HEK293 (cell line): Measurements from ENCODE around the gene KANK3.

ENCODE experiments used
- KLF8 ChIP-seq: fragments of 450-650 bp; formaldehyde crosslinking; IDR thresholded peaks from 2 replicates; pipeline ENCODE4 v1.5.1; 2016; ENCODE audit warnings: missing biosample characterization, missing genetic modification characterization
- KLF9 ChIP-seq: fragments of 450-650 bp; formaldehyde crosslinking; IDR thresholded peaks from 2 replicates; pipeline ENCODE4 v1.5.1; 2016; ENCODE audit warnings: missing biosample characterization, missing genetic modification characterization, low read depth
- OSR2 ChIP-seq: fragments of 450-650 bp; formaldehyde crosslinking; IDR thresholded peaks from 2 replicates; pipeline ENCODE4 v1.5.1; 2016; ENCODE audit warnings: missing biosample characterization, missing genetic modification characterization
- PATZ1 ChIP-seq: fragments of 450-650 bp; formaldehyde crosslinking; IDR thresholded peaks from 2 replicates; pipeline ENCODE4 v1.5.1; 2016; ENCODE audit warnings: missing biosample characterization, missing genetic modification characterization
- PRDM6 ChIP-seq: fragments of 450-650 bp; formaldehyde crosslinking; IDR thresholded peaks from 2 replicates; pipeline ENCODE4 v1.5.1; 2017; ENCODE audit warnings: missing biosample characterization, missing genetic modification characterization
- SP2 ChIP-seq: fragments of 450-650 bp; formaldehyde crosslinking; IDR thresholded peaks from 2 replicates; pipeline ENCODE4 v1.5.1; 2016; ENCODE audit warnings: missing biosample characterization, missing genetic modification characterization
- TCF7L2 ChIP-seq: IDR thresholded peaks from 2 replicates; pipeline ENCODE4 v1.6.1; 2011; ENCODE audit warnings: low read depth, mild to moderate bottlenecking, inconsistent platforms, low read length, moderate library complexity, borderline replicate concordance
- ZBTB1 ChIP-seq: fragments of 450-650 bp; formaldehyde crosslinking; IDR thresholded peaks from 2 replicates; pipeline ENCODE4 v1.5.1; 2016; ENCODE audit warnings: missing biosample characterization, missing genetic modification characterization
- ZBTB48 ChIP-seq: fragments of 450-650 bp; formaldehyde crosslinking; IDR thresholded peaks from 2 replicates; pipeline ENCODE4 v1.5.1; 2016; ENCODE audit warnings: missing biosample characterization, missing genetic modification characterization
- ZNF211 ChIP-seq: fragments of 450-650 bp; formaldehyde crosslinking; IDR thresholded peaks from 2 replicates; pipeline ENCODE4 v1.5.1; 2016; ENCODE audit warnings: low read depth, missing biosample characterization, missing genetic modification characterization
- ZNF292 ChIP-seq: fragments of 450-650 bp; formaldehyde crosslinking; IDR thresholded peaks from 2 replicates; pipeline ENCODE4 v1.5.1; 2016; ENCODE audit warnings: low read depth, missing biosample characterization, missing genetic modification characterization, borderline replicate concordance
- ZNF324 ChIP-seq: fragments of 450-650 bp; formaldehyde crosslinking; IDR thresholded peaks from 2 replicates; pipeline ENCODE4 v1.5.1; 2016; ENCODE audit warnings: missing biosample characterization, missing genetic modification characterization
- ZNF426 ChIP-seq: fragments of 450-650 bp; formaldehyde crosslinking; IDR thresholded peaks from 2 replicates; pipeline ENCODE4 v1.5.1; 2017; ENCODE audit warnings: missing biosample characterization, missing genetic modification characterization, mild to moderate bottlenecking, inconsistent platforms, moderate library complexity
- ZNF433 ChIP-seq: fragments of 450-650 bp; formaldehyde crosslinking; IDR thresholded peaks from 2 replicates; pipeline ENCODE4 v1.5.1; 2016; ENCODE audit warnings: missing biosample characterization, missing genetic modification characterization, low read depth
- ZNF48 ChIP-seq: fragments of 450-650 bp; formaldehyde crosslinking; IDR thresholded peaks from 2 replicates; pipeline ENCODE4 v1.5.1; 2016; ENCODE audit warnings: missing biosample characterization, missing genetic modification characterization
- ZNF514 ChIP-seq: fragments of 450-650 bp; formaldehyde crosslinking; IDR thresholded peaks from 2 replicates; pipeline ENCODE4 v1.5.1; 2016; ENCODE audit warnings: missing biosample characterization, missing genetic modification characterization
- ZNF555 ChIP-seq: fragments of 450-650 bp; formaldehyde crosslinking; conservative IDR thresholded peaks from 2 replicates; pipeline ENCODE4 v1.5.1; 2017; ENCODE audit warnings: missing biosample characterization, mild to moderate bottlenecking, missing genetic modification characterization, inconsistent platforms
- ZNF580 ChIP-seq: fragments of 450-650 bp; formaldehyde crosslinking; IDR thresholded peaks from 2 replicates; pipeline ENCODE4 v1.5.1; 2016; ENCODE audit warnings: missing biosample characterization, missing genetic modification characterization
- ZNF610 ChIP-seq: fragments of 450-650 bp; formaldehyde crosslinking; IDR thresholded peaks from 2 replicates; pipeline ENCODE4 v1.5.1; 2016; ENCODE audit warnings: missing biosample characterization, missing genetic modification characterization, borderline replicate concordance
- ZNF660 ChIP-seq: fragments of 450-650 bp; IDR thresholded peaks from 2 replicates; pipeline ENCODE4 v1.5.1; 2018; ENCODE audit warnings: missing biosample characterization, mild to moderate bottlenecking, missing genetic modification characterization
- ZNF707 ChIP-seq: fragments of 450-650 bp; formaldehyde crosslinking; IDR thresholded peaks from 2 replicates; pipeline ENCODE4 v1.5.1; 2016; ENCODE audit warnings: missing biosample characterization, missing genetic modification characterization
- ZNF843 ChIP-seq: fragments of 450-650 bp; formaldehyde crosslinking; IDR thresholded peaks from 2 replicates; pipeline ENCODE4 v1.5.1; 2016; ENCODE audit warnings: missing biosample characterization, missing genetic modification characterization
- ZSCAN16 ChIP-seq: fragments of 450-650 bp; formaldehyde crosslinking; IDR thresholded peaks from 2 replicates; pipeline ENCODE4 v1.5.1; 2016; ENCODE audit warnings: missing biosample characterization, missing genetic modification characterization
- ZSCAN4 ChIP-seq: fragments of 450-650 bp; formaldehyde crosslinking; IDR thresholded peaks from 2 replicates; pipeline ENCODE4 v1.5.1; 2017; ENCODE audit warnings: missing biosample characterization, missing genetic modification characterization

The KANK3 gene

GRCh38 chr19:8304841-8305621, 38.0 kb downstream of the KANK3 start (continued):
- TF ChIP-seq ZNF580 (tag by site-specific recombination), result no peak
- TF ChIP-seq ZBTB1, result no peak
- no peak for TF ChIP-seq ZNF211 (tag by site-specific recombination)
- peak; percentile 79 for TF ChIP-seq KLF9 (tag by site-specific recombination)
- no peak for TF ChIP-seq ZBTB48 (tag by site-specific recombination)
- no peak for TF ChIP-seq OSR2 (tag by site-specific recombination)
- TF ChIP-seq ZNF555 (tag by site-specific recombination), result no peak
- no peak for TF ChIP-seq ZNF610
- no peak for TF ChIP-seq ZNF292 (tag by site-specific recombination)
- TF ChIP-seq ZNF48, result no peak
- no peak for TF ChIP-seq ZNF426 (tag by site-specific recombination)
- TF ChIP-seq ZNF514, result no peak
- no peak for TF ChIP-seq TCF7L2
- TF ChIP-seq ZNF707 (tag by site-specific recombination), result no peak
- TF ChIP-seq ZNF660 (tag by site-specific recombination), result no peak
- TF ChIP-seq KLF8 (tag by site-specific recombination), result peak; percentile 23; the same call in 1 of the 2 replicates
- TF ChIP-seq ZSCAN16 (tag by site-specific recombination), result no peak
- TF ChIP-seq ZNF433, result no peak
- peak; percentile 76 for TF ChIP-seq SP2 (tag by site-specific recombination)
- TF ChIP-seq PATZ1 (tag by site-specific recombination), result 0 out of 2 replicates have a peak, but pooled peaks have one; percentile 24
- no peak for TF ChIP-seq PRDM6 (tag by site-specific recombination)
- TF ChIP-seq ZSCAN4, result no peak
- no peak for TF ChIP-seq ZNF324 (tag by site-specific recombination)
- no peak for TF ChIP-seq ZNF843 (tag by site-specific recombination)
